Nephron (organoid): Measurements from ENCODE around the gene INHBC.

Experiments used
- H3K27ac Mint-ChIP-seq, 3 experiments: 2 replicates each; pipeline ENCODE4 v1.8.0; 2020; ENCODE audit warnings: mixed read lengths in 3 of 3, mild to moderate bottlenecking in 2 of 3, moderate library complexity in 1 of 3
- H3K27me3 Mint-ChIP-seq: 2 replicates; pipeline ENCODE4 v1.8.0; 2021; ENCODE audit warnings: low read depth, mild to moderate bottlenecking, moderate library complexity, mixed read lengths
- H3K36me3 Mint-ChIP-seq: 2 replicates; pipeline ENCODE4 v1.8.0; 2020; ENCODE audit warnings: low read depth, mixed read lengths
- H3K4me1 Mint-ChIP-seq: 2 replicates; pipeline ENCODE4 v1.8.0; 2020; ENCODE audit warnings: mixed read lengths
- H3K4me3 Mint-ChIP-seq, 3 experiments: 2 replicates each; pipeline ENCODE4 v1.8.0; 2020; ENCODE audit warnings: mild to moderate bottlenecking in 3 of 3, mixed read lengths in 3 of 3, moderate library complexity in 2 of 3
- H3K9me3 Mint-ChIP-seq: 2 replicates; pipeline ENCODE4 v1.8.0; 2020; ENCODE audit warnings: mixed read lengths
- CTCF ChIP-seq, 3 experiments: fragments of 200-600 bp; sonication (generic); IDR thresholded peaks; one replicate each; pipeline ENCODE4 v1.5.0; 2021; ENCODE audit warnings: antibody characterized with exemption in 3 of 3; ENCODE audit not compliant: unreplicated experiment in 3 of 3

INHBC gene

DNA sequence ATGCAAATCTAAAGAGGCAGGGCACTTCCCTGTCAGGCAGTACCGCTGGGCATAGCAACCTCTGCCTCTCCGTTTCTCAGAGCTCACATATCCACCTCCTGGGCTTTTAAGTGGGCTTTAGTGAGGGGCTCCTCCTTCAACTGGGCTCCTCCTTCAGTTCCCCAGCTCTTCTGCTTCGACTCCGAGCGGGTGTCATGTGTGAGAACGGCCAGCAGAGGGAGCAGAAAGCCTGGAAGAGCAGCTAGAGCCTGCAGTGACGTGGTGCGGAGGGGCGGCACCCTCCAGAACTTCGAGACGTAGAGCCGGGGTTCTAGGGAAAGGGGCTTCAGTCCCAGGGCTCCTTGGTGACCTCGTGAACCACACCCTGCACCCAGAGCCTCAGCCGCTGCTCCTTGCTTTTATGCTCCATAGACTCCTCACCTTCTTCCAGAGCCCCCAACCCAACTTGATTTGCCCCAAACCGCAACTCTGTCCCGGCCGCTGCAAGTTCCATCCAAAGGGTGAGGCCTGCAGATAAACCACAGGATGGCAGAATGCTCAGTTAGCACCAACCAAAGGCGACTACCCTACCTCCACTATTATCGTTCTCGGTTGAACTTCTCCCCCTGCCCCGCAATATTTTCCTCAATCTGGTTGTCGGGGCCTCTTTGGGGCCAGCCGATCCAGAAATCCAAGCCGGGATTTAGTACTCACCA is 24.6 kb downstream of the INHBC start:
- H3K27ac Mint-ChIP-seq, result peak overlapping the region; percentile 84 to 97 (median 88)
- H3K9me3 Mint-ChIP-seq, result no peaks in the 10 kb centered on the region
- peaks cover 36% of the 10 kb centered on the region for H3K4me1 Mint-ChIP-seq
- peak; percentile 92 to 93 (median 92) for TF ChIP-seq CTCF (IDR thresholded peaks at IDR 0.05; ENCODE audit: unreplicated experiment in 3 of 3)
- no peaks in the 10 kb centered on the region for H3K36me3 Mint-ChIP-seq
- H3K4me3 Mint-ChIP-seq, result peak overlapping the region; percentile 94 to 95 (median 95)
- H3K27me3 Mint-ChIP-seq, result peaks cover 26% of the 10 kb centered on the region

- TF ChIP-seq CTCF (IDR thresholded peaks at IDR 0.05; ENCODE audit: unreplicated experiment in 3 of 3), result no peak
- Mint-ChIP-seq H3K4me3 (peak within 1 kb of the TSS; percentile 94 to 95 (median 95)), H3K27ac (peak within 1 kb of the TSS; percentile 84 to 97 (median 88)), H3K27me3 (peaks cover 27% of the 10 kb centered on the region), H3K36me3 (peaks cover 5% of the 10 kb centered on the region), H3K9me3 (no peaks in the 10 kb centered on the region), H3K4me1 (peaks cover 35% of the 10 kb centered on the region)
Observed at GRCh38 chr12:57459750-57460467, 25.3 kb downstream of the INHBC start, which contains the start of gene GLI1. TSS of gene GLI1 (plus strand) at chr12:57459785. CDS start at chr12:57463692, 3,907 bp downstream.

- peak overlapping the region; percentile 84 to 93 (median 92) for H3K4me3 Mint-ChIP-seq
- no peak for TF ChIP-seq CTCF (IDR thresholded peaks at IDR 0.05; ENCODE audit: unreplicated experiment in 3 of 3)
- H3K27me3 Mint-ChIP-seq, result peaks cover 27% of the 10 kb centered on the region
- H3K27ac Mint-ChIP-seq, result peak overlapping the region; percentile 84 to 93 (median 88)
- H3K4me1 Mint-ChIP-seq, result peaks cover 31% of the 10 kb centered on the region
- peaks cover 6% of the 10 kb centered on the region for H3K36me3 Mint-ChIP-seq
- H3K9me3 Mint-ChIP-seq, result no peaks in the 10 kb centered on the region
Observed at GRCh38 chr12:57460468-57460784, 25.8 kb downstream of the INHBC start.

DNA sequence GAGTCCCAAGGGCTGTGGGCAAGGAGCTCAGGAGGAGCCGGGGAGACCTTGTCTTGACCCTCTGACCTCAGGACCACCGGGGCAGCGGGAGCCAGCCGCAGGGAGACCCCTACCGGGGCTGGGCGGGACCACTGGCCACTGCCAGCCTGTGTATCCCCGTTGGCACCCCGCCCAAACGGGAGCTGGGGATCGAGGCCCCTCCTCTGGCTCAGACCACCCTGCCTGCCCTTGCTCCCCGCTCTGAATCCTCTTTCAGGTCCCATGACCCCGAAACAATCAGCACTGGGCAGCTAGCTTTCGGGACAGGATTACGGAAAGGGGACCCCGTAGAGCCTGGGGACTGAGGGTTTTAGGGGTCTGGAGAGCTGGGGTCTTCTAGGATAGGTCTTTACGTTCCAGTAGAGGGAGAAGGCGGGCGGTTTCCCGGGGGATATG is 26.3 kb downstream of the INHBC start:
- Mint-ChIP-seq H3K27ac (peak overlapping the region; percentile 88 to 99 (median 91)), H3K4me1 (peaks cover 27% of the 10 kb centered on the region), H3K9me3 (no peaks in the 10 kb centered on the region), H3K4me3 (peak overlapping the region; percentile 84 to 93 (median 92)), H3K27me3 (peaks cover 32% of the 10 kb centered on the region), H3K36me3 (peaks cover 9% of the 10 kb centered on the region)
- TF ChIP-seq CTCF (IDR thresholded peaks at IDR 0.05; ENCODE audit: unreplicated experiment in 3 of 3), result no peak

GRCh38 chr12:57461276-57461916 is 26.8 kb downstream of the INHBC start:
- Mint-ChIP-seq H3K4me3 (peak overlapping the region; percentile 84 to 93 (median 92)), H3K36me3 (peaks cover 12% of the 10 kb centered on the region), H3K27me3 (peaks cover 29% of the 10 kb centered on the region), H3K9me3 (no peaks in the 10 kb centered on the region), H3K4me1 (peaks cover 22% of the 10 kb centered on the region), H3K27ac (peak overlapping the region; percentile 88 to 99 (median 91))
- TF ChIP-seq CTCF (IDR thresholded peaks at IDR 0.05; ENCODE audit: unreplicated experiment in 3 of 3), result no peak
